NB4 (cell line): ENCODE data around the gene CERS3.

ENCODE experiments used
- CTCF ChIP-seq: IDR thresholded peaks from one replicate; pipeline ENCODE4 v1.5.1; 2012; ENCODE audit warnings: low read depth, low read length
- POLR2A ChIP-seq: IDR thresholded peaks from 2 replicates; pipeline ENCODE4 v1.6.1; 2011; ENCODE audit warnings: mild to moderate bottlenecking; ENCODE audit not compliant: insufficient read length; ENCODE audit errors: extremely low read depth

GRCh38 chr15:100565591-100565990 is 36.8 kb upstream of the CERS3 start:
- TF ChIP-seq POLR2A (no peak), CTCF (no peak)
